NB4 (cell line): ENCODE measurements around the gene PLA2G2D.

Experiments used
- CTCF ChIP-seq: IDR thresholded peaks from one replicate; pipeline ENCODE4 v1.5.1; 2012; ENCODE audit warnings: low read depth, low read length
- MAX ChIP-seq: IDR thresholded peaks from 2 replicates; pipeline ENCODE4 v1.6.1; 2011; ENCODE audit warnings: low read depth, low read length
- MYC ChIP-seq: IDR thresholded peaks from 2 replicates; pipeline ENCODE4 v1.6.1; 2011; ENCODE audit warnings: low read depth, low read length
- POLR2A ChIP-seq: IDR thresholded peaks from 2 replicates; pipeline ENCODE4 v1.6.1; 2011; ENCODE audit warnings: mild to moderate bottlenecking; ENCODE audit not compliant: insufficient read length; ENCODE audit errors: extremely low read depth

GRCh38 chr1:20072771-20073170, 46.6 kb downstream of the PLA2G2D start:
- TF ChIP-seq POLR2A (no peak), CTCF (no peak), MYC (no peak), MAX (no peak)
